Keratinocyte (primary cell): ENCODE measurements around the gene KIAA0825. TPM values are rescaled to one million over a fixed set of nuclear protein-coding genes. Genes with fewer than 3 reads are reported as not detected.

Source experiments
- DNase-seq: peaks from one replicate; pipeline ENCODE4 v3.0.0-alpha.2; 2011; ENCODE audit warnings: low read depth, missing footprints, low spot score
- FAIRE-seq: peaks from 2 replicates; lab custom pipeline; 2011; peaks lifted over from hg19 to GRCh38; lab: Jason Lieb, UNC
- H2AFZ ChIP-seq: 2 replicates; pipeline ENCODE4 v1.6.0; 2012; ENCODE audit warnings: low read length, control low read depth, inconsistent platforms; ENCODE audit not compliant: control insufficient read depth
- H3K27ac ChIP-seq: 2 replicates; pipeline ENCODE4 v1.5.1; 2011; ENCODE audit warnings: low read length; ENCODE audit not compliant: control insufficient read depth, insufficient read depth
- H3K27me3 ChIP-seq: 3 replicates; pipeline ENCODE4 v1.6.0; 2011; ENCODE audit warnings: low read length; ENCODE audit not compliant: control insufficient read depth, insufficient read depth; ENCODE audit errors: extremely low read depth
- H3K36me3 ChIP-seq, 2 experiments: 2 replicates in 1 of 2; 3 replicates in 1 of 2; pipeline ENCODE4 v1.5.1; 2011; ENCODE audit warnings: low read length in 2 of 2, mild to moderate bottlenecking in 1 of 2; ENCODE audit not compliant: control insufficient read depth in 2 of 2, insufficient read depth in 2 of 2; ENCODE audit errors: extremely low read depth in 1 of 2
- H3K4me1 ChIP-seq: 3 replicates; pipeline ENCODE4 v1.5.1; 2011; ENCODE audit warnings: low read length; ENCODE audit not compliant: control insufficient read depth, insufficient read depth; ENCODE audit errors: extremely low read depth
- H3K4me2 ChIP-seq: 3 replicates; pipeline ENCODE4 v1.6.0; 2011; ENCODE audit warnings: low read depth, low read length; ENCODE audit not compliant: control insufficient read depth, insufficient read depth; ENCODE audit errors: extremely low read depth
- H3K4me3 ChIP-seq, 3 experiments: fragments of 200-600 bp in 1 of 3; sonication (generic) in 1 of 3; 2 replicates in 2 of 3; 3 replicates in 1 of 3; pipeline ENCODE4 v1.5.1; 2011 to 2016; ENCODE audit warnings: low read length in 3 of 3, mild to moderate bottlenecking in 3 of 3, control low read depth in 2 of 3, inconsistent platforms in 1 of 3, low read depth in 1 of 3, mixed read lengths in 1 of 3, mixed run types in 1 of 3, moderate library complexity in 1 of 3; ENCODE audit not compliant: control insufficient read depth in 2 of 3, insufficient read depth in 2 of 3; ENCODE audit errors: extremely low read depth in 1 of 3
- H3K79me2 ChIP-seq: 2 replicates; pipeline ENCODE4 v1.6.0; 2012; ENCODE audit warnings: low read length; ENCODE audit not compliant: control insufficient read depth, insufficient read depth
- H3K9ac ChIP-seq: 3 replicates; pipeline ENCODE4 v1.6.0; 2011; ENCODE audit warnings: low read length; ENCODE audit not compliant: control insufficient read depth, insufficient read depth; ENCODE audit errors: extremely low read depth
- H3K9me1 ChIP-seq: 3 replicates; pipeline ENCODE4 v1.6.0; 2011; ENCODE audit warnings: low read length; ENCODE audit not compliant: control insufficient read depth, insufficient read depth; ENCODE audit errors: extremely low read depth
- H3K9me3 ChIP-seq: 2 replicates; pipeline ENCODE4 v1.5.1; 2012; ENCODE audit warnings: low read depth, low read length; ENCODE audit not compliant: control insufficient read depth
- H4K20me1 ChIP-seq: 3 replicates; pipeline ENCODE4 v1.6.0; 2011; ENCODE audit warnings: low read length; ENCODE audit not compliant: control insufficient read depth, insufficient read depth; ENCODE audit errors: extremely low read depth
- CTCF ChIP-seq, 3 experiments: IDR thresholded peaks in 1 of 3; conservative IDR thresholded peaks in 1 of 3; optimal IDR thresholded peaks in 1 of 3; 2 replicates in 2 of 3; 3 replicates in 1 of 3; pipeline versions ENCODE3 to v1.5.1; 2011; ENCODE audit warnings: low read length in 3 of 3, mild to moderate bottlenecking in 3 of 3, moderate library complexity in 2 of 3, control low read depth in 1 of 3, inconsistent platforms in 1 of 3; ENCODE audit not compliant: insufficient read depth in 2 of 3; ENCODE audit errors: extremely low read depth in 1 of 3
- EZH2 ChIP-seq: IDR thresholded peaks from one replicate; pipeline ENCODE4 v1.6.1; 2012; ENCODE audit warnings: inconsistent platforms, mild to moderate bottlenecking, low read length, moderate library complexity
- dilution Hi-C: fragments of 300-500 bp; cut with MboI; formaldehyde crosslinking; loops from one replicate; pipeline ENCODE4 v1.7.0; 2020; ENCODE audit warnings: low sequenced_read_pairs; ENCODE audit not compliant: extremely low pct_ligation_motif_present
- polyA plus RNA-seq, 5 experiments: library from polyadenylated mRNA; depleted of rRNA in 3 of 5; stranded (reverse) in 3 of 5; stranded (forward) in 1 of 5; unstranded in 1 of 5; fragments of >200 nt; gene quantifications; 1 replicate in 1 of 5; 2 replicates in 3 of 5; 3 replicates in 1 of 5; pipeline versions ENCODE4 v1.2.1 to v1.2.3, GENCODE V29; 2011 to 2012; ENCODE audit warnings: missing spikeins in 2 of 5, low read depth in 1 of 5, low replicate concordance in 1 of 5

The KIAA0825 gene
- polyA plus RNA-seq, 1 donor (not counting 4 experiments of a cell fraction or from before 2014, with no cell fraction given): 1.2 TPM

GRCh38 chr5:94276751-94277150 is 341.7 kb downstream of the KIAA0825 start:
- no peaks in the 10 kb centered on the region for H3K9me3 ChIP-seq
- TF ChIP-seq EZH2: no peak
- no peak for TF ChIP-seq CTCF (optimal IDR thresholded peaks at IDR 0.05 in 1 of 3, IDR thresholded peaks at IDR 0.05 in 1 of 3, conservative IDR thresholded peaks at IDR 0.05 in 1 of 3; ENCODE audit: extremely low read depth in 1 of 3, insufficient read depth in 2 of 3, low read length in 3 of 3)
- H3K79me2 ChIP-seq: no peaks in the 10 kb centered on the region
- no peak overlapping the region for H3K9ac ChIP-seq
- dilution Hi-C loops: no loop called here
- no peaks in the 10 kb centered on the region for H3K4me1 ChIP-seq
- H4K20me1 ChIP-seq: no peaks in the 10 kb centered on the region
- H3K4me3 ChIP-seq: no peak overlapping the region
- no peak overlapping the region for H2AFZ ChIP-seq
- H3K36me3 ChIP-seq: no peaks in the 10 kb centered on the region
- no peak overlapping the region for H3K4me2 ChIP-seq
- H3K9me1 ChIP-seq: no peaks in the 10 kb centered on the region
- H3K27ac ChIP-seq: no peak overlapping the region
- DNase-seq: no peak
- H3K27me3 ChIP-seq: no peaks in the 10 kb centered on the region
- FAIRE-seq: no peak

GRCh38 chr5:94276048-94276447 is 342.4 kb downstream of the KIAA0825 start:
- Histone ChIP-seq H3K9me1 (no peaks in the 10 kb centered on the region), H4K20me1 (no peaks in the 10 kb centered on the region), H3K27me3 (no peaks in the 10 kb centered on the region), H3K4me1 (no peaks in the 10 kb centered on the region), H2AFZ (no peak overlapping the region), H3K27ac (no peak overlapping the region), H3K79me2 (no peaks in the 10 kb centered on the region), H3K4me3 (no peak overlapping the region), H3K36me3 (no peaks in the 10 kb centered on the region), H3K4me2 (no peak overlapping the region), H3K9me3 (no peaks in the 10 kb centered on the region), H3K9ac (no peak overlapping the region)
- FAIRE-seq: no peak
- dilution Hi-C loops: no loop called here
- no peak for DNase-seq
- no peak for TF ChIP-seq EZH2
- TF ChIP-seq CTCF (optimal IDR thresholded peaks at IDR 0.05 in 1 of 3, IDR thresholded peaks at IDR 0.05 in 1 of 3, conservative IDR thresholded peaks at IDR 0.05 in 1 of 3; ENCODE audit: extremely low read depth in 1 of 3, insufficient read depth in 2 of 3, low read length in 3 of 3): no peak
